H9 (cell line): Measurements from ENCODE around the gene HOXC11. TPM values are rescaled to one million over a fixed set of nuclear protein-coding genes. Genes with fewer than 3 reads are reported as not detected.

Experiments
- DNase-seq: peaks from one replicate; pipeline ENCODE4 v3.0.0-alpha.2; 2017
- H2AFZ ChIP-seq: one replicate; pipeline ENCODE4 v1.6.1; 2013; ENCODE audit warnings: mild to moderate bottlenecking, low read length, control low read depth, moderate library complexity
- H2AK5ac ChIP-seq: 2 replicates; pipeline ENCODE4 v1.6.1; 2013; ENCODE audit warnings: low read length, control low read depth, mixed read lengths; ENCODE audit not compliant: insufficient read length
- H2BK120ac ChIP-seq: one replicate; pipeline ENCODE4 v1.6.1; 2013; ENCODE audit warnings: low read depth, mild to moderate bottlenecking, low read length, control low read depth, inconsistent platforms; ENCODE audit not compliant: poor library complexity, severe bottlenecking
- H2BK12ac ChIP-seq: 2 replicates; pipeline ENCODE4 v1.6.1; 2013; ENCODE audit warnings: low read length, control low read depth, mixed read lengths, low read depth; ENCODE audit not compliant: insufficient read length
- H2BK15ac ChIP-seq: 2 replicates; pipeline ENCODE4 v1.6.1; 2013; ENCODE audit warnings: low read depth, low read length, control low read depth
- H2BK20ac ChIP-seq: one replicate; pipeline ENCODE4 v1.6.1; 2013; ENCODE audit warnings: low read depth, mild to moderate bottlenecking, low read length, control low read depth, inconsistent platforms; ENCODE audit not compliant: poor library complexity, severe bottlenecking
- H2BK5ac ChIP-seq: 2 replicates; pipeline ENCODE4 v1.6.1; 2013; ENCODE audit warnings: low read length, control low read depth, mixed read lengths; ENCODE audit not compliant: insufficient read length
- H3K14ac ChIP-seq: 2 replicates; pipeline ENCODE4 v1.6.1; 2013; ENCODE audit warnings: low read length, control low read depth; ENCODE audit not compliant: insufficient read depth
- H3K18ac ChIP-seq: 2 replicates; pipeline ENCODE4 v1.6.1; 2013; ENCODE audit warnings: low read depth, mild to moderate bottlenecking, mixed read lengths, low read length, control low read depth; ENCODE audit not compliant: insufficient read length
- H3K23ac ChIP-seq: 2 replicates; pipeline ENCODE4 v1.6.1; 2013; ENCODE audit warnings: low read length, control low read depth, mixed read lengths, low read depth; ENCODE audit not compliant: insufficient read length
- H3K23me2 ChIP-seq: 2 replicates; pipeline ENCODE4 v1.6.1; 2013; ENCODE audit warnings: low read depth, mild to moderate bottlenecking, mixed read lengths, low read length, control low read depth; ENCODE audit not compliant: insufficient read length, poor library complexity, severe bottlenecking
- H3K27ac ChIP-seq: 2 replicates; pipeline ENCODE4 v1.5.1; 2013; ENCODE audit warnings: low read length, control low read depth, mixed read lengths, low read depth; ENCODE audit not compliant: insufficient read length
- H3K27me3 ChIP-seq: 2 replicates; pipeline ENCODE4 v1.6.1; 2013; ENCODE audit warnings: low read length, control low read depth, inconsistent platforms; ENCODE audit not compliant: insufficient read depth
- H3K4ac ChIP-seq: 2 replicates; pipeline ENCODE4 v1.6.1; 2013; ENCODE audit warnings: low read depth, mild to moderate bottlenecking, control low read depth, inconsistent platforms, low read length, moderate library complexity
- H3K4me1 ChIP-seq: 2 replicates; pipeline ENCODE4 v1.6.1; 2013; ENCODE audit warnings: low read length, control low read depth, inconsistent platforms; ENCODE audit not compliant: insufficient read depth
- H3K4me2 ChIP-seq: 2 replicates; pipeline ENCODE4 v1.6.1; 2013; ENCODE audit warnings: low read length, control low read depth, mixed read lengths; ENCODE audit not compliant: insufficient read length, insufficient read depth
- H3K56ac ChIP-seq: 2 replicates; pipeline ENCODE4 v1.6.1; 2013; ENCODE audit warnings: low read depth, mild to moderate bottlenecking, mixed read lengths, low read length, control low read depth; ENCODE audit not compliant: insufficient read length
- H3K79me1 ChIP-seq: 2 replicates; pipeline ENCODE4 v1.6.1; 2013; ENCODE audit warnings: low read depth, mild to moderate bottlenecking, moderate library complexity, low read length, control low read depth, inconsistent platforms; ENCODE audit not compliant: insufficient read depth, poor library complexity, severe bottlenecking
- H3K79me2 ChIP-seq: 2 replicates; pipeline ENCODE4 v1.6.1; 2013; ENCODE audit warnings: low read length, control low read depth, inconsistent platforms; ENCODE audit not compliant: insufficient read depth
- H3K9ac ChIP-seq: 2 replicates; pipeline ENCODE4 v1.6.1; 2013; ENCODE audit warnings: low read length, control low read depth, mixed read lengths; ENCODE audit not compliant: insufficient read length; ENCODE audit errors: extremely low read depth
- H3K9me3 ChIP-seq: one replicate; pipeline ENCODE4 v1.6.1; 2013; ENCODE audit warnings: low read depth, low read length, inconsistent platforms; ENCODE audit not compliant: control insufficient read depth
- H3T11ph ChIP-seq: one replicate; pipeline ENCODE4 v1.6.1; 2013; ENCODE audit warnings: mild to moderate bottlenecking, low read length, control low read depth, inconsistent platforms
- H4K20me1 ChIP-seq: one replicate; pipeline ENCODE4 v1.6.1; 2013; ENCODE audit not compliant: control insufficient read depth, insufficient read length, insufficient read depth
- H4K5ac ChIP-seq: 2 replicates; pipeline ENCODE4 v1.6.1; 2013; ENCODE audit warnings: low read depth, mild to moderate bottlenecking, mixed read lengths, low read length, control low read depth; ENCODE audit not compliant: insufficient read length
- H4K8ac ChIP-seq: replicated peaks from 2 replicates; pipeline ENCODE4 v1.6.1; 2013; ENCODE audit warnings: low read length, control low read depth, mixed read lengths, low read depth; ENCODE audit not compliant: insufficient read length
- H4K91ac ChIP-seq: 2 replicates; pipeline ENCODE4 v1.6.1; 2013; ENCODE audit warnings: low read depth, mild to moderate bottlenecking, moderate library complexity, mixed read lengths, low read length, control low read depth; ENCODE audit not compliant: insufficient read length
- H3K27ac Mint-ChIP-seq, 3 experiments: 2 replicates in 2 of 3; 3 replicates in 1 of 3; pipeline ENCODE4 v1.8.0; 2020 to 2021; ENCODE audit warnings: mixed read lengths in 3 of 3, mild to moderate bottlenecking in 1 of 3, moderate library complexity in 1 of 3
- H3K27me3 Mint-ChIP-seq: 2 replicates; pipeline ENCODE4 v1.8.0; 2021; ENCODE audit warnings: low read depth, mild to moderate bottlenecking, moderate library complexity, mixed read lengths
- H3K36me3 Mint-ChIP-seq, 3 experiments: 2 replicates in 2 of 3; 3 replicates in 1 of 3; pipeline ENCODE4 v1.8.0; 2020 to 2021; ENCODE audit warnings: low read depth in 3 of 3, mixed read lengths in 3 of 3; ENCODE audit not compliant: insufficient read depth in 1 of 3
- H3K4me1 Mint-ChIP-seq, 2 experiments: 2 replicates each; pipeline ENCODE4 v1.8.0; 2020; ENCODE audit warnings: mixed read lengths in 2 of 2
- H3K4me3 Mint-ChIP-seq, 2 experiments: 2 replicates in 1 of 2; 3 replicates in 1 of 2; pipeline ENCODE4 v1.8.0; 2020 to 2021; ENCODE audit warnings: mild to moderate bottlenecking in 2 of 2, mixed read lengths in 2 of 2, moderate library complexity in 1 of 2
- H3K9me3 Mint-ChIP-seq, 2 experiments: 2 replicates in 1 of 2; 3 replicates in 1 of 2; pipeline ENCODE4 v1.8.0; 2020; ENCODE audit warnings: mild to moderate bottlenecking in 2 of 2, mixed read lengths in 2 of 2, moderate library complexity in 1 of 2
- WGBS: extraction: QIAGEN DNeasy Blood & Tissue Kit; methylation state at CpG from one replicate; pipeline ENCODE4 v1.1.7; 2013; ENCODE audit warnings: missing lambda C conversion rate, low lambda C conversion rate, mixed read lengths; ENCODE audit not compliant: insufficient read length; ENCODE audit errors: extremely low coverage; 5-methylcytosine and 5-hydroxymethylcytosine counted together
- total RNA-seq: library from RNA; stranded (reverse); gene quantifications from 2 replicates; pipeline ENCODE4 v1.2.1, GENCODE V29; 2021
- TF ChIP-seq, protein P1 (sequence below): fragments of 200-600 bp; sonication (generic); conservative IDR thresholded peaks from 3 replicates; pipeline ENCODE4 v1.8.0; 2021; ENCODE audit warnings: antibody characterized with exemption, mild to moderate bottlenecking

The HOXC11 gene
- total RNA-seq, 1 experiment from 2014 or later, result not detected

- Mint-ChIP-seq H3K9me3 (peaks cover 8 to 11% of the 10 kb centered on the region in 2 experiments; a peak in 3 of 5 replicates), H3K4me1 (peaks cover 19 to 25% of the 10 kb centered on the region in 2 experiments), H3K36me3 (peaks cover 0 to 8% (median 3%) of the 10 kb centered on the region in 3 experiments; a peak in 3 of 7 replicates), H3K27me3 (peaks cover 100% of the 10 kb centered on the region), H3K27ac (no peak overlapping the region), H3K4me3 (no peak overlapping the region)
- H2BK120ac ChIP-seq, result no peak overlapping the region
- H2BK5ac ChIP-seq, result no peak overlapping the region
- H3K9me3 ChIP-seq, result no peaks in the 10 kb centered on the region
- H2AK5ac ChIP-seq, result no peak overlapping the region
- no peak overlapping the region for H3K27ac ChIP-seq
- H3K4ac ChIP-seq, result no peak overlapping the region
- no peak overlapping the region for H3K23ac ChIP-seq
- H4K91ac ChIP-seq, result no peak overlapping the region
- no CpG with 5 or more reads among the region's 3 CpGs for WGBS
- no peaks in the 10 kb centered on the region for H3K79me1 ChIP-seq
- H3K9ac ChIP-seq, result no peak overlapping the region
- peaks cover 99% of the 10 kb centered on the region for H3K27me3 ChIP-seq
- no peaks in the 10 kb centered on the region for H3K4me1 ChIP-seq
- H3K14ac ChIP-seq, result no peak overlapping the region
- H4K5ac ChIP-seq, result no peak overlapping the region
- H2BK20ac ChIP-seq, result no peak overlapping the region
- H3K56ac ChIP-seq, result no peak overlapping the region
- no peak overlapping the region for H2BK12ac ChIP-seq
- TF ChIP-seq, protein P1, sequence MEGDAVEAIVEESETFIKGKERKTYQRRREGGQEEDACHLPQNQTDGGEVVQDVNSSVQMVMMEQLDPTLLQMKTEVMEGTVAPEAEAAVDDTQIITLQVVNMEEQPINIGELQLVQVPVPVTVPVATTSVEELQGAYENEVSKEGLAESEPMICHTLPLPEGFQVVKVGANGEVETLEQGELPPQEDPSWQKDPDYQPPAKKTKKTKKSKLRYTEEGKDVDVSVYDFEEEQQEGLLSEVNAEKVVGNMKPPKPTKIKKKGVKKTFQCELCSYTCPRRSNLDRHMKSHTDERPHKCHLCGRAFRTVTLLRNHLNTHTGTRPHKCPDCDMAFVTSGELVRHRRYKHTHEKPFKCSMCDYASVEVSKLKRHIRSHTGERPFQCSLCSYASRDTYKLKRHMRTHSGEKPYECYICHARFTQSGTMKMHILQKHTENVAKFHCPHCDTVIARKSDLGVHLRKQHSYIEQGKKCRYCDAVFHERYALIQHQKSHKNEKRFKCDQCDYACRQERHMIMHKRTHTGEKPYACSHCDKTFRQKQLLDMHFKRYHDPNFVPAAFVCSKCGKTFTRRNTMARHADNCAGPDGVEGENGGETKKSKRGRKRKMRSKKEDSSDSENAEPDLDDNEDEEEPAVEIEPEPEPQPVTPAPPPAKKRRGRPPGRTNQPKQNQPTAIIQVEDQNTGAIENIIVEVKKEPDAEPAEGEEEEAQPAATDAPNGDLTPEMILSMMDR, result no peak
- H4K8ac ChIP-seq, result no peak overlapping the region
- H3K23me2 ChIP-seq, result no peaks in the 10 kb centered on the region
- no peak overlapping the region for H3K4me2 ChIP-seq
- H3T11ph ChIP-seq, result no peak overlapping the region
- no peak overlapping the region for H3K18ac ChIP-seq
- H3K79me2 ChIP-seq, result no peaks in the 10 kb centered on the region
- no peak overlapping the region for H2AFZ ChIP-seq
- H4K20me1 ChIP-seq, result no peaks in the 10 kb centered on the region
- no peak overlapping the region for H2BK15ac ChIP-seq
- DNase-seq, result no peak
Measured at GRCh38 chr12:53971129-53971528, 1.8 kb upstream of the HOXC11 start.
